ENCODE measurements around the gene COMMD6.

The COMMD6 gene

GRCh38 chr13:75530549-75530961 is 7.1 kb downstream of the COMMD6 start:
- no peaks in the 10 kb centered on the region for H3K4me1 ChIP-seq (ENCODE audit: low read depth, poor library complexity, severe bottlenecking)
- no peaks in the 10 kb centered on the region for H3K27me3 ChIP-seq (ENCODE audit: insufficient read depth, low read depth)
- no peaks in the 10 kb centered on the region for H3K36me3 ChIP-seq (ENCODE audit: insufficient read depth)
- no peaks in the 10 kb centered on the region for H4K20me1 ChIP-seq (ENCODE audit: insufficient read depth)
- no peak overlapping the region for H2AFZ ChIP-seq (ENCODE audit: low read depth)
- no peak overlapping the region for H3K27ac ChIP-seq
- no peak overlapping the region for H3K4me2 ChIP-seq
- no peak for TF ChIP-seq CTCF (conservative IDR thresholded peaks at IDR 0.05; ENCODE audit: low read depth, low read length)
- no peaks in the 10 kb centered on the region for H3K79me2 ChIP-seq (ENCODE audit: insufficient read depth, low read depth)
- no peak overlapping the region for H3K4me3 ChIP-seq (IDR thresholded peaks at IDR 0.05; ENCODE audit: insufficient read depth, low read depth, low read length)
- H3K9ac ChIP-seq = no peak overlapping the region

GRCh38 chr13:75521956-75522355 is 15.7 kb downstream of the COMMD6 start:
- H2AFZ ChIP-seq (ENCODE audit: low read depth) = no peak overlapping the region
- H3K36me3 ChIP-seq (ENCODE audit: insufficient read depth) = no peaks in the 10 kb centered on the region
- H4K20me1 ChIP-seq (ENCODE audit: insufficient read depth) = no peaks in the 10 kb centered on the region
- no peaks in the 10 kb centered on the region for H3K27me3 ChIP-seq (ENCODE audit: insufficient read depth, low read depth)
- no peak overlapping the region for H3K4me3 ChIP-seq (IDR thresholded peaks at IDR 0.05; ENCODE audit: insufficient read depth, low read depth, low read length)
- H3K79me2 ChIP-seq (ENCODE audit: insufficient read depth, low read depth) = no peaks in the 10 kb centered on the region
- TF ChIP-seq CTCF (conservative IDR thresholded peaks at IDR 0.05; ENCODE audit: low read depth, low read length) = no peak
- H3K4me2 ChIP-seq = no peak overlapping the region
- no peak overlapping the region for H3K9ac ChIP-seq
- H3K27ac ChIP-seq = no peak overlapping the region
- no peaks in the 10 kb centered on the region for H3K4me1 ChIP-seq (ENCODE audit: low read depth, poor library complexity, severe bottlenecking)

- Histone ChIP-seq H2AFZ (ENCODE audit: low read depth) (no peak overlapping the region), H3K27me3 (ENCODE audit: insufficient read depth, low read depth) (no peaks in the 10 kb centered on the region), H3K4me3 (IDR thresholded peaks at IDR 0.05; ENCODE audit: insufficient read depth, low read depth, low read length) (no peak overlapping the region), H3K79me2 (ENCODE audit: insufficient read depth, low read depth) (no peaks in the 10 kb centered on the region), H3K4me1 (ENCODE audit: low read depth, poor library complexity, severe bottlenecking) (no peaks in the 10 kb centered on the region), H3K4me2 (no peak overlapping the region), H4K20me1 (ENCODE audit: insufficient read depth) (no peaks in the 10 kb centered on the region), H3K36me3 (ENCODE audit: insufficient read depth) (no peaks in the 10 kb centered on the region), H3K9ac (no peak overlapping the region), H3K27ac (no peak overlapping the region)
- TF ChIP-seq CTCF (conservative IDR thresholded peaks at IDR 0.05; ENCODE audit: low read depth, low read length) = no peak
These were observed 19.1 kb downstream of the COMMD6 start for GRCh38 chr13:75518439-75519088.

- Histone ChIP-seq H3K27me3 (ENCODE audit: insufficient read depth, low read depth) (no peaks in the 10 kb centered on the region), H2AFZ (ENCODE audit: low read depth) (no peak overlapping the region), H3K9ac (no peak overlapping the region), H3K36me3 (ENCODE audit: insufficient read depth) (no peaks in the 10 kb centered on the region), H3K79me2 (ENCODE audit: insufficient read depth, low read depth) (no peaks in the 10 kb centered on the region), H3K4me2 (no peak overlapping the region), H4K20me1 (ENCODE audit: insufficient read depth) (no peaks in the 10 kb centered on the region), H3K27ac (no peak overlapping the region), H3K4me1 (ENCODE audit: low read depth, poor library complexity, severe bottlenecking) (peaks cover 14% of the 10 kb centered on the region), H3K4me3 (IDR thresholded peaks at IDR 0.05; ENCODE audit: insufficient read depth, low read depth, low read length) (no peak overlapping the region)
- TF ChIP-seq CTCF (conservative IDR thresholded peaks at IDR 0.05; ENCODE audit: low read depth, low read length) = no peak
These were observed 23.3 kb downstream of the COMMD6 start for GRCh38 chr13:75514080-75514995.
